Prostate gland (tissue), 2 donors: ENCODE results near the gene ACKR1. TPM values are rescaled to one million over a fixed set of nuclear protein-coding genes. Genes with fewer than 3 reads are reported as not detected.

ENCODE experiments used
- DNase-seq: peaks from one replicate; pipeline ENCODE4 v3.0.0-alpha.2; 2019; ENCODE audit warnings: low spot score
- H3K27ac ChIP-seq, 2 donors: fragments of 200-600 bp; sonication (generic); 2 replicates each; pipeline ENCODE4 v1.5.1; 2017 to 2019
- H3K27me3 ChIP-seq: fragments of 200-600 bp; sonication (generic); replicated peaks from 2 replicates; pipeline ENCODE4 v1.5.1; 2019; ENCODE audit not compliant: insufficient read depth
- H3K36me3 ChIP-seq, 2 donors: fragments of 200-600 bp; sonication (generic); 1 replicate in 1 of 2; 2 replicates in 1 of 2; pipeline versions ENCODE4 v1.5.1 to v1.8.1; 2017 to 2019
- H3K4me1 ChIP-seq: fragments of 200-600 bp; sonication (generic); replicated peaks from 2 replicates; pipeline ENCODE4 v1.5.1; 2019
- H3K4me3 ChIP-seq, 2 donors: fragments of 200-600 bp; sonication (generic); 2 replicates each; pipeline ENCODE4 v1.5.1; 2017 to 2019
- H3K9me3 ChIP-seq: fragments of 200-600 bp; sonication (generic); 2 replicates; pipeline ENCODE4 v1.5.1; 2017
- POLR2A ChIP-seq: fragments of 450-650 bp; IDR thresholded peaks from one replicate; pipeline ENCODE4 v1.6.1; 2016; ENCODE audit warnings: antibody characterized with exemption, mild to moderate bottlenecking
- POLR2AphosphoS5 ChIP-seq: sonication (generic); formaldehyde crosslinking; IDR thresholded peaks from one replicate; pipeline ENCODE4 v1.6.1; 2017; ENCODE audit warnings: antibody characterized with exemption
- WGBS: methylation state at CpG from one replicate; pipeline ENCODE4 v1.1.5; 2018; 5-methylcytosine and 5-hydroxymethylcytosine counted together
- intact Hi-C: fragments of 100-400 bp; cut with DNase I; formaldehyde crosslinking; loops from one replicate; pipeline ENCODE4 v1.14.2; 2022
- total RNA-seq, 2 donors: library from RNA; depleted of rRNA; stranded (reverse); fragments of >200 nt; gene quantifications; one replicate each; pipeline ENCODE4 v1.1.0, GENCODE V29; 2016
- TF ChIP-seq, protein P1 (sequence below), 4 experiments: fragments of 200-600 bp in 2 of 4; fragments of 450-650 bp in 2 of 4; sonication (generic) in 2 of 4; IDR thresholded peaks; 1 replicate in 3 of 4; 2 replicates in 1 of 4; pipeline ENCODE4 v1.5.1; 2016 to 2019; ENCODE audit warnings: antibody characterized with exemption in 4 of 4, mild to moderate bottlenecking in 2 of 4, moderate library complexity in 2 of 4

The ACKR1 gene
- total RNA-seq, 2 donors from 2014 or later, result 46.8 to 60.4 TPM

- TF ChIP-seq POLR2AphosphoS5 (no peak), POLR2A (no peak)
- TF ChIP-seq, protein P1, sequence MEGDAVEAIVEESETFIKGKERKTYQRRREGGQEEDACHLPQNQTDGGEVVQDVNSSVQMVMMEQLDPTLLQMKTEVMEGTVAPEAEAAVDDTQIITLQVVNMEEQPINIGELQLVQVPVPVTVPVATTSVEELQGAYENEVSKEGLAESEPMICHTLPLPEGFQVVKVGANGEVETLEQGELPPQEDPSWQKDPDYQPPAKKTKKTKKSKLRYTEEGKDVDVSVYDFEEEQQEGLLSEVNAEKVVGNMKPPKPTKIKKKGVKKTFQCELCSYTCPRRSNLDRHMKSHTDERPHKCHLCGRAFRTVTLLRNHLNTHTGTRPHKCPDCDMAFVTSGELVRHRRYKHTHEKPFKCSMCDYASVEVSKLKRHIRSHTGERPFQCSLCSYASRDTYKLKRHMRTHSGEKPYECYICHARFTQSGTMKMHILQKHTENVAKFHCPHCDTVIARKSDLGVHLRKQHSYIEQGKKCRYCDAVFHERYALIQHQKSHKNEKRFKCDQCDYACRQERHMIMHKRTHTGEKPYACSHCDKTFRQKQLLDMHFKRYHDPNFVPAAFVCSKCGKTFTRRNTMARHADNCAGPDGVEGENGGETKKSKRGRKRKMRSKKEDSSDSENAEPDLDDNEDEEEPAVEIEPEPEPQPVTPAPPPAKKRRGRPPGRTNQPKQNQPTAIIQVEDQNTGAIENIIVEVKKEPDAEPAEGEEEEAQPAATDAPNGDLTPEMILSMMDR (IDR thresholded peaks at IDR 0.05), result no peak
Observed at GRCh38 chr1:159163614-159164228, 41.0 kb upstream of the ACKR1 start.

DNA sequence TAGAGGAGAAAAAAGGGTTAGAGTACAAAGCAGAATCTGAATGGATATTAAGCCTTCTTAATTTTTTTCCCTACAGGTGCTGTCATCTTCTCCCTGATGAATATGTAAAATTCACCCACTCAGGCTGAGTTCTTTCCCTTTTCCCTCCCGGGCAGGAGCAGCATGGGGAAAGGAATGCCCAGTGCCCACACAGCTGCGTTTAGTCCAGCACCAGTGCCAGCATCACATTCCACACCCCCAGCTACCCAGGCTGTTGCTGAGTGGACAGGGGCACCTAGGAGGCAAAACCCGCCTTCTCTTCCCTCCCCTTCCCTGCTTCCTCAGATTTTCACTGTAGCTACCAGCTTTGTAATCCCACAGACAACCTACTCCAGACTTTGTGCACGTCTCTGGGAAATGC, 36.6 kb upstream of the ACKR1 start:
- Histone ChIP-seq H3K9me3 (no peaks in the 10 kb centered on the region), H3K27me3 (peaks cover 10% of the 10 kb centered on the region), H3K36me3 (no peaks in the 10 kb centered on the region), H3K4me1 (no peaks in the 10 kb centered on the region), H3K4me3 (no peak overlapping the region), H3K27ac (no peak overlapping the region)
- intact Hi-C loops, result no loop called here
- no peak for TF ChIP-seq POLR2AphosphoS5
- TF ChIP-seq, protein P1 (IDR thresholded peaks at IDR 0.05), result no peak
- no peak for TF ChIP-seq POLR2A
- DNase-seq, result no peak
- 50% methylated on average over 4 of the region's 4 CpGs for WGBS

More at GRCh38 chr1:159163614-159164228, 41.0 kb upstream of the ACKR1 start:
- no peak for DNase-seq
- Histone ChIP-seq H3K36me3 (no peaks in the 10 kb centered on the region), H3K27ac (no peak overlapping the region), H3K27me3 (no peaks in the 10 kb centered on the region), H3K4me3 (no peak overlapping the region), H3K9me3 (no peaks in the 10 kb centered on the region), H3K4me1 (no peaks in the 10 kb centered on the region)
- WGBS, result 56% methylated on average over 9 of the region's 9 CpGs
- intact Hi-C loops, result loop anchor here (5.0 kb wide), 1 partner anchor 34 kb away; no protein-coding TSS in a partner anchor

DNA sequence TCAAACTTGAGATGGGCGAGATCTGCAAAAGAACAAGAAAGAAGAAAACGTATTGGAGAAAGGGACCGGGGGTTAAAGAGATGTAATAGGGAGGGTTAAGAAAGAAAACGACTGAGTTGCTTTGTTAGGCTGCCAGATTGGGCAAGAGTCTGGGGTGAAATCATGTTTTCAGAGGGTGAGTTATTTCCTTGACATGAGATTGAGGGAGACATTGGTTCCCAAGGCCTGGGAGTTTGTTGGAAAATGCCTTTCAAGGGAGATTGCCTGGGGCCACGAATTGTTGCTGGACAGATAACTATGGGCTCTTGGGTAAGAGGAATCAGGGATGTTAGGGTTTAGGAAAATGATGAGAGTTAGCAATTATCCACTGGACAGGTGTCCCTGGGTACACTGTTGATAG, 34.0 kb upstream of the ACKR1 start:
- Histone ChIP-seq H3K27ac (no peak overlapping the region), H3K27me3 (peaks cover 14% of the 10 kb centered on the region), H3K4me3 (no peak overlapping the region), H3K36me3 (no peaks in the 10 kb centered on the region), H3K4me1 (no peaks in the 10 kb centered on the region), H3K9me3 (no peaks in the 10 kb centered on the region)
- TF ChIP-seq POLR2A (no peak), POLR2AphosphoS5 (no peak)
- TF ChIP-seq, protein P1 (IDR thresholded peaks at IDR 0.05), result no peak
- intact Hi-C loops, result no loop called here
- 74% methylated on average over 5 of the region's 5 CpGs for WGBS
- no peak for DNase-seq

- no peak for TF ChIP-seq POLR2AphosphoS5
- TF ChIP-seq POLR2A, result no peak
- TF ChIP-seq, protein P1 (IDR thresholded peaks at IDR 0.05), result no peak
- H3K9me3 ChIP-seq, result no peaks in the 10 kb centered on the region
- no peaks in the 10 kb centered on the region for H3K36me3 ChIP-seq
- H3K4me1 ChIP-seq, result no peaks in the 10 kb centered on the region
- peaks cover 14% of the 10 kb centered on the region for H3K27me3 ChIP-seq
- intact Hi-C loops, result no loop called here
- DNase-seq, result no peak
- peak within 1 kb of the TSS in 1 of 2 donors; percentile 5 for H3K4me3 ChIP-seq
- no peak within 1 kb of the TSS for H3K27ac ChIP-seq
- WGBS, result 2% methylated on average over 29 of the region's 29 CpGs
Observed at GRCh38 chr1:159171254-159171687, 33.4 kb upstream of the ACKR1 start, which contains the start of gene CADM3. Gene CADM3 (plus strand): TSS chr1:159171615. CDS start chr1:159171766, 151 bp downstream.
